HepG2 (cell line): ENCODE results near the gene GDF15. TPM values are rescaled to one million over a fixed set of nuclear protein-coding genes. Genes with fewer than 3 reads are reported as not detected.

Experiments
- ATRX ChIP-seq: sonication (generic); formaldehyde crosslinking; IDR thresholded peaks from 2 replicates; pipeline ENCODE4 v1.4.0; 2020; ENCODE audit warnings: missing genetic modification reagents, borderline replicate concordance
- CEBPB ChIP-seq: IDR thresholded peaks from 2 replicates; pipeline ENCODE4 v1.6.1; 2011; ENCODE audit warnings: low read depth, low read length, improper control_type of control experiment, borderline replicate concordance
- FOXC1 ChIP-seq: sonication (generic); formaldehyde crosslinking; IDR thresholded peaks from 2 replicates; pipeline ENCODE4 v1.8.0; 2022; ENCODE audit warnings: mild to moderate bottlenecking, missing genetic modification reagents, borderline replicate concordance
- HES4 ChIP-seq: sonication (generic); formaldehyde crosslinking; IDR thresholded peaks from 2 replicates; pipeline ENCODE4 v1.9.0; 2021; ENCODE audit warnings: mild to moderate bottlenecking, missing genetic modification reagents, borderline replicate concordance
- LCORL ChIP-seq, 2 experiments: fragments of 450-650 bp in 1 of 2; sonication (generic) in 1 of 2; formaldehyde crosslinking in 1 of 2; IDR thresholded peaks; 2 replicates each; pipeline versions ENCODE4 v1.5.0 to v1.6.1; 2017 to 2020; ENCODE audit warnings: antibody characterized with exemption in 1 of 2, missing genetic modification reagents in 1 of 2
- RORA ChIP-seq: sonication (generic); formaldehyde crosslinking; IDR thresholded peaks from 2 replicates; pipeline ENCODE4 v1.5.0; 2020; ENCODE audit warnings: mild to moderate bottlenecking, missing genetic modification reagents, moderate library complexity
- SMARCC2 ChIP-seq: fragments of 450-650 bp; IDR thresholded peaks from 2 replicates; pipeline ENCODE4 v1.6.1; 2017; ENCODE audit warnings: antibody characterized with exemption, mild to moderate bottlenecking
- TAF1 ChIP-seq: sonication (generic); formaldehyde crosslinking; IDR thresholded peaks from 2 replicates; pipeline ENCODE4 v1.4.0; 2020; ENCODE audit warnings: missing genetic modification reagents
- TEAD2 ChIP-seq: sonication (generic); formaldehyde crosslinking; IDR thresholded peaks from 2 replicates; pipeline ENCODE4 v1.9.0; 2021; ENCODE audit warnings: missing genetic modification reagents
- ZEB1 ChIP-seq: IDR thresholded peaks from 2 replicates; pipeline ENCODE4 v1.6.1; 2012; ENCODE audit warnings: mild to moderate bottlenecking, low read depth, inconsistent platforms; ENCODE audit not compliant: insufficient replicate concordance
- ZNF124 ChIP-seq: sonication (generic); formaldehyde crosslinking; IDR thresholded peaks from 2 replicates; pipeline ENCODE4 v1.4.0; 2020; ENCODE audit warnings: missing genetic modification reagents
- ZNF230 ChIP-seq: sonication (generic); formaldehyde crosslinking; IDR thresholded peaks from 2 replicates; pipeline ENCODE4 v1.4.0; 2020; ENCODE audit warnings: mild to moderate bottlenecking, missing genetic modification reagents
- ZNF333 ChIP-seq: sonication (generic); formaldehyde crosslinking; IDR thresholded peaks from 2 replicates; pipeline ENCODE4 v1.4.0; 2020; ENCODE audit warnings: mild to moderate bottlenecking, missing genetic modification reagents, borderline replicate concordance
- ZNF501 ChIP-seq: sonication (generic); formaldehyde crosslinking; IDR thresholded peaks from 2 replicates; pipeline ENCODE4 v1.5.1; 2020; ENCODE audit warnings: mild to moderate bottlenecking, moderate library complexity, missing genetic modification reagents
- ZNF563 ChIP-seq: sonication (generic); formaldehyde crosslinking; IDR thresholded peaks from 2 replicates; pipeline ENCODE4 v1.8.0; 2022; ENCODE audit warnings: mild to moderate bottlenecking, moderate library complexity, missing genetic modification reagents
- ZNF607 ChIP-seq: sonication (generic); formaldehyde crosslinking; IDR thresholded peaks from 2 replicates; pipeline ENCODE4 v1.5.1; 2020; ENCODE audit warnings: missing genetic modification reagents, mild to moderate bottlenecking, borderline replicate concordance
- ZNF878 ChIP-seq: sonication (generic); formaldehyde crosslinking; IDR thresholded peaks from 2 replicates; pipeline ENCODE4 v1.8.1; 2023; ENCODE audit warnings: mild to moderate bottlenecking, missing genetic modification reagents, moderate library complexity
- polyA plus RNA-seq, 8 experiments: library from polyadenylated mRNA; depleted of rRNA in 3 of 8; stranded (reverse) in 7 of 8; unstranded in 1 of 8; fragments of >200 nt; fragmentation: Illumina TruSeq in 4 of 8; extraction: Trizol in 4 of 8; gene quantifications; 2 replicates each; pipeline versions ENCODE4 v1.2.1 to v1.2.3, GENCODE V29; 2011 to 2016; ENCODE audit warnings: low read depth in 4 of 8, missing spikeins in 1 of 8, mixed read lengths in 1 of 8; ENCODE audit not compliant: insufficient read depth in 1 of 8
- total RNA-seq, 5 experiments: library from RNA; depleted of rRNA; stranded (reverse); fragments of >200 nt; fragmentation: Illumina TruSeq; extraction: Trizol; gene quantifications; 2 replicates each; pipeline ENCODE4 v1.2.3, GENCODE V29; 2016; ENCODE audit warnings: low read depth in 1 of 5
- TF ChIP-seq, protein P1 (sequence below): IDR thresholded peaks from 2 replicates; pipeline ENCODE4 v1.6.1; 2016; ENCODE audit warnings: low read depth, borderline replicate concordance
- TF ChIP-seq, protein P2 (sequence below): sonication (generic); formaldehyde crosslinking; IDR thresholded peaks from 2 replicates; pipeline ENCODE4 v1.4.0; 2020; ENCODE audit warnings: missing genetic modification reagents
- TF ChIP-seq, protein P3 (sequence below): sonication (generic); formaldehyde crosslinking; IDR thresholded peaks from 2 replicates; pipeline ENCODE4 v1.5.0; 2020; ENCODE audit warnings: mild to moderate bottlenecking, missing genetic modification reagents, borderline replicate concordance
- TF ChIP-seq, protein P4 (sequence below): sonication (generic); formaldehyde crosslinking; IDR thresholded peaks from 2 replicates; pipeline ENCODE4 v1.8.0; 2022; ENCODE audit warnings: low read depth, missing genetic modification reagents

Gene GDF15
- total and polyA plus RNA-seq, 2 of the 13 experiments (the other 11 are each of a cell fraction or from before 2014, with no cell fraction given) = 146 to 422 TPM

DNA sequence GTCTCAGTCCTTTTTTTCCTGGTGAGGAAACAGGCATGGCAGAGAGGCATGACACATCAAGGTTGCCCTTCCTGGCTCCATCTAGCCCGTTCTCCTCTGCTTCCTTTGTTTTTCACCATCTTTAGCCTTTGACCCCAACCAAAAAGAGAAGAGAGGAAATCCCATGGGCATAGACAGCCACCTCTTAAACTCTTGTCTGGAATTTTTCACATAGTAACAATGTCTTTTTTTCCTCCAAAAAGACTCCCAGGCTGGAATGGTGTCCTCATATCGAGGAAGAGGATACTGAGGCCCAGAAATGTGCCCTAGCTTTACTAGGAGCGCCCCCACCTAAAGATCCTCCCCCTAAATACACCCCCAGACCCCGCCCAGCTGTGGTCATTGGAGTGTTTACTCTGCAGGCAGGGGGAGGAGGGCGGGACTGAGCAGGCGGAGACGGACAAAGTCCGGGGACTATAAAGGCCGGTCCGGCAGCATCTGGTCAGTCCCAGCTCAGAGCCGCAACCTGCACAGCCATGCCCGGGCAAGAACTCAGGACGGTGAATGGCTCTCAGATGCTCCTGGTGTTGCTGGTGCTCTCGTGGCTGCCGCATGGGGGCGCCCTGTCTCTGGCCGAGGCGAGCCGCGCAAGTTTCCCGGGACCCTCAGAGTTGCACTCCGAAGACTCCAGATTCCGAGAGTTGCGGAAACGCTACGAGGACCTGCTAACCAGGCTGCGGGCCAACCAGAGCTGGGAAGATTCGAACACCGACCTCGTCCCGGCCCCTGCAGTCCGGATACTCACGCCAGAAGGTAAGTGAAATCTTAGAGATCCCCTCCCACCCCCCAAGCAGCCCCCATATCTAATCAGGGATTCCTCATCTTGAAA lies at the start of gene GDF15 (continued):
- TF ChIP-seq, protein P1, sequence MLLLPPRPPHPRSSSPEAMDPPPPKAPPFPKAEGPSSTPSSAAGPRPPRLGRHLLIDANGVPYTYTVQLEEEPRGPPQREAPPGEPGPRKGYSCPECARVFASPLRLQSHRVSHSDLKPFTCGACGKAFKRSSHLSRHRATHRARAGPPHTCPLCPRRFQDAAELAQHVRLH (CRISPR knock-in tag) = peak; percentile 62
- TF ChIP-seq FOXC1 (peak; percentile 97), ZNF607 (CRISPR knock-in tag) (peak; percentile 88), ATRX (no peak; the same call in 1 of the 2 replicates), TEAD2 (peak; percentile 87; the same call in 1 of the 2 replicates), ZNF501 (CRISPR knock-in tag) (peak; percentile 54; the same call in 1 of the 2 replicates), ZEB1 (no peak), ZNF230 (CRISPR knock-in tag) (peak; percentile 88), ZNF333 (CRISPR knock-in tag) (no peak), CEBPB (no peak), TAF1 (CRISPR knock-in tag) (peak; percentile 99), ZNF124 (peak; percentile 89), SMARCC2 (no peak), HES4 (CRISPR knock-in tag) (no peak; the same call in 1 of the 2 replicates), ZNF563 (CRISPR knock-in tag) (peak; percentile 81), LCORL (IDR thresholded peaks at IDR 0.05) (peak; percentile 65), LCORL (CRISPR knock-in tag; IDR thresholded peaks at IDR 0.05) (peak; percentile 95), RORA (CRISPR knock-in tag) (no peak), ZNF878 (peak; percentile 77)
- TF ChIP-seq, protein P2, sequence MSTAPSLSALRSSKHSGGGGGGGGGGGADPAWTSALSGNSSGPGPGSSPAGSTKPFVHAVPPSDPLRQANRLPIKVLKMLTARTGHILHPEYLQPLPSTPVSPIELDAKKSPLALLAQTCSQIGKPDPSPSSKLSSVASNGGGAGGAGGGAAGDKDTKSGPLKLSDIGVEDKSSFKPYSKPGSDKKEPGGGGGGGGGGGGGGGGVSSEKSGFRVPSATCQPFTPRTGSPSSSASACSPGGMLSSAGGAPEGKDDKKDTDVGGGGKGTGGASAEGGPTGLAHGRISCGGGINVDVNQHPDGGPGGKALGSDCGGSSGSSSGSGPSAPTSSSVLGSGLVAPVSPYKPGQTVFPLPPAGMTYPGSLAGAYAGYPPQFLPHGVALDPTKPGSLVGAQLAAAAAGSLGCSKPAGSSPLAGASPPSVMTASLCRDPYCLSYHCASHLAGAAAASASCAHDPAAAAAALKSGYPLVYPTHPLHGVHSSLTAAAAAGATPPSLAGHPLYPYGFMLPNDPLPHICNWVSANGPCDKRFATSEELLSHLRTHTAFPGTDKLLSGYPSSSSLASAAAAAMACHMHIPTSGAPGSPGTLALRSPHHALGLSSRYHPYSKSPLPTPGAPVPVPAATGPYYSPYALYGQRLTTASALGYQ = peak; percentile 96
- TF ChIP-seq, protein P3, sequence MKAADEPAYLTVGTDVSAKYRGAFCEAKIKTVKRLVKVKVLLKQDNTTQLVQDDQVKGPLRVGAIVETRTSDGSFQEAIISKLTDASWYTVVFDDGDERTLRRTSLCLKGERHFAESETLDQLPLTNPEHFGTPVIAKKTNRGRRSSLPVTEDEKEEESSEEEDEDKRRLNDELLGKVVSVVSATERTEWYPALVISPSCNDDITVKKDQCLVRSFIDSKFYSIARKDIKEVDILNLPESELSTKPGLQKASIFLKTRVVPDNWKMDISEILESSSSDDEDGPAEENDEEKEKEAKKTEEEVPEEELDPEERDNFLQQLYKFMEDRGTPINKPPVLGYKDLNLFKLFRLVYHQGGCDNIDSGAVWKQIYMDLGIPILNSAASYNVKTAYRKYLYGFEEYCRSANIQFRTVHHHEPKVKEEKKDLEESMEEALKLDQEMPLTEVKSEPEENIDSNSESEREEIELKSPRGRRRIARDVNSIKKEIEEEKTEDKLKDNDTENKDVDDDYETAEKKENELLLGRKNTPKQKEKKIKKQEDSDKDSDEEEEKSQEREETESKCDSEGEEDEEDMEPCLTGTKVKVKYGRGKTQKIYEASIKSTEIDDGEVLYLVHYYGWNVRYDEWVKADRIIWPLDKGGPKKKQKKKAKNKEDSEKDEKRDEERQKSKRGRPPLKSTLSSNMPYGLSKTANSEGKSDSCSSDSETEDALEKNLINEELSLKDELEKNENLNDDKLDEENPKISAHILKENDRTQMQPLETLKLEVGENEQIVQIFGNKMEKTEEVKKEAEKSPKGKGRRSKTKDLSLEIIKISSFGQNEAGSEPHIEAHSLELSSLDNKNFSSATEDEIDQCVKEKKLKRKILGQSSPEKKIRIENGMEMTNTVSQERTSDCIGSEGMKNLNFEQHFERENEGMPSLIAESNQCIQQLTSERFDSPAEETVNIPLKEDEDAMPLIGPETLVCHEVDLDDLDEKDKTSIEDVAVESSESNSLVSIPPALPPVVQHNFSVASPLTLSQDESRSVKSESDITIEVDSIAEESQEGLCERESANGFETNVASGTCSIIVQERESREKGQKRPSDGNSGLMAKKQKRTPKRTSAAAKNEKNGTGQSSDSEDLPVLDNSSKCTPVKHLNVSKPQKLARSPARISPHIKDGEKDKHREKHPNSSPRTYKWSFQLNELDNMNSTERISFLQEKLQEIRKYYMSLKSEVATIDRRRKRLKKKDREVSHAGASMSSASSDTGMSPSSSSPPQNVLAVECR (CRISPR knock-in tag) = peak; percentile 84
- TF ChIP-seq, protein P4, sequence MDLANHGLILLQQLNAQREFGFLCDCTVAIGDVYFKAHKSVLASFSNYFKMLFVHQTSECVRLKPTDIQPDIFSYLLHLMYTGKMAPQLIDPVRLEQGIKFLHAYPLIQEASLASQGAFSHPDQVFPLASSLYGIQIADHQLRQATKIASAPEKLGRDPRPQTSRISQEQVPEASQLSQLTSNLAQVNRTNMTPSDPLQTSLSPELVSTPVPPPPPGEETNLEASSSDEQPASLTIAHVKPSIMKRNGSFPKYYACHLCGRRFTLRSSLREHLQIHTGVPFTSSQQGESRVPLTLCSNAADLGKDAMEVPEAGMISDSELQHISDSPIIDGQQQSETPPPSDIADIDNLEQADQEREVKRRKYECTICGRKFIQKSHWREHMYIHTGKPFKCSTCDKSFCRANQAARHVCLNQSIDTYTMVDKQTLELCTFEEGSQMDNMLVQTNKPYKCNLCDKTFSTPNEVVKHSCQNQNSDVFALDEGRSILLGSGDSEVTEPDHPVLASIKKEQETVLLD (CRISPR knock-in tag) = peak; percentile 77; the same call in 1 of the 2 replicates
